Stimulated activated CD8-positive, alpha-beta memory T cell treated with anti-CD3 and anti-CD28 coated beads, Interleukin-7, amount 100 ng/mL, for 4 hours (primary cell): Measurements from ENCODE around the gene EPHA8.

Experiments
- DNase-seq, 2 donors: peaks; one replicate each; pipeline ENCODE4 v3.0.0-alpha.2; 2020; ENCODE audit warnings: low read depth in 2 of 2

Gene EPHA8

GRCh38 chr1:22562584-22563583 lies at the start of gene EPHA8:
EPHA8 (plus strand) TSS chr1:22563489; CDS start chr1:22563636, 147 bp downstream.
- DNase-seq = no peak

DNA sequence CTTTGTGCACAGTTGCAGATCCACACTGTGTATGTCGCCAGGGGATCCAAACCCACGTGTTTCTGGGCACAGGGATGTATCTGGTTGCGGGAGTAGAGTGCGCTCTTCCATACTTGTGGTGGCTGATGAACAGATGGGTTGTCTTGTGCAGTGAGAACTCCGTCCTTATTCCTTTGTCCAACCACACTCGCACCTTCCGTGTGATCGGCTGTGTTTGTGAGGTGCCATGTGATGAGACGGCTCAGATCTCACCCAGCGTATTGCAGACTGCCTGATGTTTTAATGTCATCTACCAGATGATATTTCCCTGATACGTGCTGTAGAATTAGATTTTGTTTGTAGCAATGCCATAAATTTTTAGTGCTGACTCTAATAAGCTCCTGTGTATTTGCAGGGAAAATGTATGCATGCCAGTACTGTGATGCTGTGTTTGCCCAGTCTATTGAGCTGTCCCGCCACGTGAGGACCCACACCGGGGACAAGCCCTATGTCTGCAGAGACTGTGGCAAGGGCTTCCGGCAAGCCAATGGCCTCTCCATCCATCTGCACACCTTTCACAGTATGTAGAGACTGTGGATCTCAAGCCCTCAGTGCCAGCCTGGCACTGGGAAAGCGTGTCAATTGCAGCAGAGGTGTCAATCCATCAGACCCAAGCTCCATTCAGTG lies 46.2 kb upstream of the EPHA8 start:
- DNase-seq = no peak

DNA sequence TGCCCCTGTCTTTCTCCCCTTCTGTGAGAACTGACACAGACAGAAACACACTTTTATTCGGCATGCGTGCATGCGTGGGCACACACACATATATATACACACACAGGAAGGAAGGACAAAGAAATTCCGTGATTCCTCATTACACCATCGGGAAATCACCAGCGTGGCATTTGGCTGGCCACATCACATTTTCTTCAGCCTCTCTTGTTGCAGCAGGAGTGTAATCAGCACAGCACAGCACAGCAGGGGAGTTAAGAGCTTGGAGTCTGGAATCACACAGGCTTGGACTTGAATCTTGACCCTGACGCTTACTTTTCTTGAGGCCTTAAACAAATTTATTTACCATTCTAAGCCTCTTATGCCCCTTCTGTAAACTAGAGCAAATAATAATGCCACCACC lies 45.3 kb upstream of the EPHA8 start:
- DNase-seq = no peak

- DNase-seq = no peak
Observed at GRCh38 chr1:22518379-22518778, 44.9 kb upstream of the EPHA8 start.

DNA sequence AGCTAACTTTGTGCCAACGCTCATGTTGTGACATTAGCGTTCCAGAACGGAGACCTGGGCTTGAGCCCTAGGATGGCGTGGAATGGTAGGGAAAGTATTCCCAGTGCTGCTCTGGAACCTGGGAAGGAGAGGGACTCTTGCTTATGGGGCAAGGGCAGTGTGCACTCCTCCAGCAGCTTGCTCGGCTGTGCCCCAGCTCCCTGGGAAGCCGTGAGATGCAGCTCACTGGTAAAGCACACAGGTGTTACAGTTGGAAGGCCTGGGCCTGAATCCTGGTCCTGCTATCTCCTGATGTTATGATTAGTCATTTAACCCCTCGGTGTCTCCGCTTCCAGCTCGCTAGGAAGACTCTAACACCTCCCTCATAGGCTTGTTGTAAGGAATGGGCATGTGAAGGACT lies 42.4 kb upstream of the EPHA8 start:
- no peak for DNase-seq

GRCh38 chr1:22521692-22522091 lies 41.6 kb upstream of the EPHA8 start:
- no peak for DNase-seq

DNA sequence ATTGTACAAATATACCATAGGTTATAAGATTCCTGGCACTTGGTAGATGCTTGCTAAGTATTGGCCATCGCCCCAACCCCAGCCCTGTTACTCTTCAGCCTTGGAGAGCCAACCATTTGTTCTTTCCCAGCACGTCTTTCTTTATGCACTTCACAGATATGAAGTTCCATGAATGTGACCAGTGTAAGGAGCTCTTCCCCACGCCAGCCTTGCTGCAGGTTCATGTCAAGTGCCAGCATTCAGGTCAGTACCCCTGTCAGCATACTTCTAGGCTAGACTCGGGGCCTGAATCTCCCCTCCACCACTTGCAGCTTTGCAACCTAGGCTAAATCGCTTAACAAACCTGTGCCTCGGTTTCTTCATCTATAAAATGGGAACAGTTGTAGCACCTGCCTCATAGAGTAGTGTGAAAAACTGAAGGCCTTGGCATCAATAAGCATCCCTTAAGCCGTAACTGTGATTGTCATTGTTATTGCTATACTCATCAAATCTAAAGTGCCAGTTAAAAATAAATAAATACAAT lies 41.0 kb upstream of the EPHA8 start:
- DNase-seq = no peak

- DNase-seq = no peak
Observed at GRCh38 chr1:22524481-22524880, 38.8 kb upstream of the EPHA8 start.

DNA sequence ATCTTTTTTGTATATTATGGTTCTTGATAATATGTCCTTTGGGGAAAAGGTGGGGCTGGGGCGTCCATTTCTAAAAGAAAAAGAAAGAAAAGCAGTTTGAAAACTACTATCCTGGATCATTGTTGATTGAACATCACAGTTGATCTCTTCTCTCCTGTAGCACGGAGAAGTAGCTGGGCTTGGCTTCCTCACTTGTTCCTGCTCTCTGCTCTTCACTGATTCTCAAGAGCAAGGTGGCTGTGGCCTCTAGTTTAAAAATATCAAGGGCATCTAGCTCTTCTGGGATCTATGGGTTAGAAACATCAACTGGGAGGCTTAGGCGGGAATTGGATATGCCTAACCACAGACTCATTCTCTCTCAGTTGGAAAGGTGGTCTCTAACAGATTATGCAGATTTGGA lies 38.1 kb upstream of the EPHA8 start:
- no peak for DNase-seq

DNA sequence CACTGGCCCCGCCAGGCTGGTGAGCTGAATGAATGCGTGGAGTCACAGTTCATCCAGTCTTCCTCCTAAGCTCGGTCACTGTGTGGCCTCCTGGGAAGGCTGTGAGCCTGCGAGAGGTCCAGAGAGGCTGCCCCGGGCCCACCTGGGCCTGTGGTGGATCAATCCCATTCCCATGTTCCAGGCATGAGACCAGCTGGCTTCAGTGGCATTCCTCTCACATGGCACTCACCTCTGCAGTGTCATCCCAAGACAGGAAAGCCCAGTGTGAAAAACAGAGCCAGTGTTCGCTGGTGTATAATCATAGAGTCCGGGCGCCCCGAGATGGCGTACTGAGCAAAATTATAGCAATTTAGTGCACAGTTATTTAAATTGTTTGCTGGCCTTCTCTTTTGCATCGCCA lies 37.6 kb upstream of the EPHA8 start:
- DNase-seq = no peak

- no peak for DNase-seq
Observed at GRCh38 chr1:22526098-22526497, 37.2 kb upstream of the EPHA8 start.

DNA sequence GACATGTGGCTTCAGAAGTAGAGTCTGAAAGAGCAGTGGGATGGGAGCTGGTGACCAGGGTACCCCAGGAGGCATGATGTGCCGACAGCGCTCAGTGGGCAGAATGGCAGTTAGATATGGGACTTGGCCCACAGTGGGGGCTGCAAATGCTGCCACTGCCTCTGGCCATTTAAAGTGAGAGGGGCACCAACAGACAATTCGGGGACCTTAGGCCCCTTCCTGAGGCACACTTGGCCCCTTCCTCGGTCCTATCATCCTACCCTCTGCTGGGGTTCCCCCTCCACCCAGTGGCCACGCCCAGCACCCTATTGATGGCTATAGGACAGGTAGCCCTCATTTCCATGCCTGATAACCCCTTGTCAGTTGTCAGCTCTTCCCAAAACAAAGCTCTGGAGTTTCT lies 36.6 kb upstream of the EPHA8 start:
- no peak for DNase-seq

DNA sequence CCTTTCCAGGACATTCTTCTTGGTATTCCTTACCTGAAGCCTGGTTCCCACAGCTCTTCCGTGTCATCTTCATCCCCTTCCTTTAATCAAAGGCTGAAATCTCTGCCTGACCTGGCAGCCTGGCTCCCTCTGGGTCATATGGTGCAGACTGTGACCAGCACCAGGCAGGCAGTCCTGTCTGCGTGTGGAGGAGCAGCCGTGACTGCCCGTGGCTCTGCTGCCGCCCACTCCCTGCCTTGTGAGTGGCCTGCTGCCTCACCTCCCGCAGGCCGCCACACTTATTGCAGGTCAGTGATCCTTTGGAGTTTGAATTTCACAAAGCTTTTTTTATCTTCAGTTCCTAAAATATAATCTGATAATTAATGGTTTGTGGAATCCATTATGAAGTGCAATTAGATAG lies 36.2 kb upstream of the EPHA8 start:
- DNase-seq = no peak

GRCh38 chr1:22527555-22528296 lies 35.6 kb upstream of the EPHA8 start:
- DNase-seq = no peak

DNA sequence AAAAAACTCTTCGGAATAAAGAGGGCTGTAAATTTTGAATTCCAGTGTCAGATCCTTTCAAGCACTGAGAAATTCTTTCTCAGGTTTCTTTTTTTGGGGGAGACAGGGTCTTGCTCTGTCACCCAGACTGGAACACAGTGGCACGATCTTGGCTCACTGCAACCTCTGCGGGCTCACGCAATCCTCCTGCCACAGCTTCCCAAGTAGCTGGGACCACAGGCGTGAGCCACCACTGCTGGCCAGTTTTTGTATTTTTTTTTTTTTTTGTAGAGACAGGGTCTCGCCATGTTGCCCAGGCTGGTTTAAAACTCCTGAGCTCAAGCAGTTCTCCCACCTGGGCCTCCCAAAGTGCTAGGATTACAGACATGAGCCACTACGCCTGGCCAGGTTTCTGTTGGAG lies 34.8 kb upstream of the EPHA8 start:
- no peak for DNase-seq

- DNase-seq = no peak
Observed at GRCh38 chr1:22529901-22530621, 33.2 kb upstream of the EPHA8 start.

DNA sequence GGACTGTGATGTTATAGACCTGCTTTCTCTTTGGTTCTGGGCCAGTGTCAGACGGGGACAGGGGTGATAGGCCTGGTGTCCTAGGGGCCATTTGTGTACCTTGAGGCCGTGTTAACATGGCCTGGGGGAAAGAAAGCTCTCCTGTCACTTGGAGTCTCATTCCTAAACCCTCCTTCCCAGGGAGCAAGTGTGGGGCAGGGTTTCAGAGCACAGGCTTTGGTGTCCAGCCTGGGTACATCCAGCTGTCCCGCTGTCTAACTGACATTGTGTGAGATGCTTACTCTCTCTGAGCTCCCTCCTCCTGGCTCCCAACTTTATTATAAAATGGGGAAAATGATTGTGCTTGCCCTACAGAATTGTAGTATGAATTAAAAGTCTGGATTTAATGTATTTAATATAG lies 32.6 kb upstream of the EPHA8 start:
- DNase-seq = no peak

- DNase-seq = no peak
Observed at GRCh38 chr1:22531251-22531650, 32.0 kb upstream of the EPHA8 start.

DNA sequence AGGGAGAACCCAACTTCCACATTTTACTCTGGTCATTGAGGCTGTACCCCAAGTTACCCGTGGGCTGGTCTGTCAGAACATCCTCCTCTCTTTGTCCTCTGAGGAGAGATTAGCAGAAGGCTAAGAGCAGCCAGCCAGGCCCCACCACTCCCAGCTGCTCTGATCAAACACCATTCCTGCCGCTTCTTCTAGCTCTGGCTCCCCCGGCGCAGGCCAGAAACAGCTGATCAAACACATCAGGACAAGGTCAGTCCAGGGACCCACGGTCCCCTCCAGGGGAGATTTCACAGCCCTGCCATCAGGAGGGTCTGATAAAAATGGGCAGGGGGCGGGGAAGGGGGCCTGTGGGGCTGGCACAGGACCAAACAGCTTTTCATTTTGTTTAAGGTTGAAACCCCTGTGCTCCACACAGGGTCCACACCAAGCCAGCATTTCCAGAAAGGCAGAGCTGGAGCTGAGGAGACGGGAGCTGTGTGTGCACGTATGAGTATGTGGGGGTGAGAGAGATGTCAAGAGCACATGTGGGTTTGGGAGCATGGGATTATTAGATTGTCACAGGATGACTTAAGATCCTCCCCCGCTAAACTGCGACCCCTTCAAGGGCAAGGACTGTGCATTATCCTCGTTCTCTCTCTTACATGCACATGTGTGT lies 29.9 kb upstream of the EPHA8 start:
- no peak for DNase-seq

- DNase-seq = no peak
Observed at GRCh38 chr1:22534951-22535350, 28.3 kb upstream of the EPHA8 start.

DNA sequence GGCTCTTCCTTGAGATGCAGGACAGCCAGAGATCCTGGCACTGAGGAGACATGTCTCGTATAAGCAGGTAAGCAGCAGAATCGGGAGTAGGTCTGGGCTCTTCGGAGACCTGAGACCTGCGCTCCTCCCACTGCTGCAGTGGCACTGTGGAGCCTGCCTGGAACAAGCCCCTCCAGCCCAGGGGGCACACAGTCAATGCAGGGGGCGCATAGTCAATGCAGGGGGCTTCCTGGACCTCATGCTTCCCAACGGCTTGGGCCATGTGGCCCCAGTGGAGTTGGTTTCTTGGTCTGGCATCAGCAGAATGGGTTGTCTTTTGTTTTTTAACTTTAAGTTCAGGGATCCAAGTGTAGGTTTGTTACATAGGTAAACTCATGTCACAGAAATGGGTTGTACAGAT lies 27.9 kb upstream of the EPHA8 start:
- DNase-seq = no peak
